Skeletal muscle cell (primary cell): ENCODE data around the gene SPDYE3.
"Not testable (repeated sequence)": the region's sequence is repeated elsewhere in the genome, so short reads cannot be mapped to it uniquely, and the experiment has no call there.

Experiments used
- DNase-seq: peaks from one replicate; pipeline ENCODE4 v3.0.0-alpha.2; 2010; ENCODE audit warnings: low read depth
- H3K4me3 ChIP-seq: 2 replicates; pipeline ENCODE4 v1.5.1; 2011; ENCODE audit warnings: low read depth, mild to moderate bottlenecking, control low read depth, low read length, moderate library complexity

Gene SPDYE3, protein sequence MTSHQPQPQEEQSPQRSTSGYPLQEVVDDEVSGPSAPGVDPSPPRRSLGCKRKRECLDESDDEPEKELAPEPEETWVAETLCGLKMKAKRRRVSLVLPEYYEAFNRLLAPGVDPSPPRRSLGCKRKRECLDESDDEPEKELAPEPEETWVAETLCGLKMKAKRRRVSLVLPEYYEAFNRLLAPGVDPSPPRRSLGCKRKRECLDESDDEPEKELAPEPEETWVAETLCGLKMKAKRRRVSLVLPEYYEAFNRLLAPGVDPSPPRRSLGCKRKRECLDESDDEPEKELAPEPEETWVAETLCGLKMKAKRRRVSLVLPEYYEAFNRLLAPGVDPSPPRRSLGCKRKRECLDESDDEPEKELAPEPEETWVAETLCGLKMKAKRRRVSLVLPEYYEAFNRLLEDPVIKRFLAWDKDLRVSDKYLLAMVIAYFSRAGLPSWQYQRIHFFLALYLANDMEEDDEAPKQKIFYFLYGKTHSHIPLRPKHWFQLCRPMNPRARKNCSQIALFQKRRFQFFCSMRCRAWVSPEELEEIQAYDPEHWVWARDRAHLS

DNA sequence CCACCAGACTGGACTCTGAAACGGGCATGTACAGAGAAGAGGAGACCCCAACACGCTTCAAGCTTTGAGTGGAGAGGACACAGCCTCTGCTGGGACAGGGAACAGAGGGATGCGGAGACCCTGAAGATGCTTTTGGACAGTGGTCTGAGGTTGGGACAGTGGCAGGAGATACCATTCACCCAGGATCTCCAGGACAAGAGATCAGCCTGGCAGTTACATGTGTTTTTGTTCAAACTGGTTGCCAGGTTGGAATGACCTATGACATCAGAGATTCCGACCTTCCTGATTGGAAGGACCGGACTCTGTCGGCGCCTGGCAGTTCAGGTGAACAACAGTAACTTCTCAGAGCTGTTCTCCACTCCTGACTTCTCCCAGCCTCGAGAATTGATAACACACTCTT lies at the start of gene SPDYE3:
Gene SPDYE3 (plus strand): TSS at position 301 of the 400 bp plus-strand sequence. CDS start 184 bp downstream, outside the sequence.
- H3K4me3 ChIP-seq: not testable (repeated sequence)

DNA sequence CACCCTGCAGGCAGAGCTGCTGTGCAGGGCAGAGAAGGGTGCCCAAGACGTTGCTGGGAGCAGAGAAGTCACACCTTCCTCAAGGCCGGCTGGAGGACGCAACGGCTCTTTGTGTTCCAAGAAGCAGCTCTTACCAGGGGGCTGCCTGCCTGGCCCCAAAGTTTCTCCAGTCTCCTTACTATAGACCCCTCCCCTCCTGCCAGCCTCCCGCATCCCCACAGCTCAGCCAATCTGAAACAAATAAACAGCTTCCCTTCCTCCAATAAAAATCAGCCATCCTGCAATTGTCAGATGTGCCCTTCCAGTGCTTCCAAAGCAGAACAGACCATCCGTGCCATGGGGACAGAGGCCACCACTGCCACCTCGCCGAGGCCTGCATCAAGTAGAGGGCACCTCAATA lies 47.5 kb upstream of the SPDYE3 start:
- not testable (repeated sequence) for DNase-seq, H3K4me3 ChIP-seq

More for the DNA sequence above, at the start of gene SPDYE3:
- DNase-seq: not testable (repeated sequence)

GRCh38 chr7:100262896-100263295 lies 44.6 kb upstream of the SPDYE3 start:
- not testable (repeated sequence) for H3K4me3 ChIP-seq, DNase-seq

GRCh38 chr7:100264223-100264622 lies 43.3 kb upstream of the SPDYE3 start:
- H3K4me3 ChIP-seq, DNase-seq: not testable (repeated sequence)

- H3K4me3 ChIP-seq, DNase-seq: not testable (repeated sequence)
These were observed 42.8 kb upstream of the SPDYE3 start for GRCh38 chr7:100264669-100265165.

DNA sequence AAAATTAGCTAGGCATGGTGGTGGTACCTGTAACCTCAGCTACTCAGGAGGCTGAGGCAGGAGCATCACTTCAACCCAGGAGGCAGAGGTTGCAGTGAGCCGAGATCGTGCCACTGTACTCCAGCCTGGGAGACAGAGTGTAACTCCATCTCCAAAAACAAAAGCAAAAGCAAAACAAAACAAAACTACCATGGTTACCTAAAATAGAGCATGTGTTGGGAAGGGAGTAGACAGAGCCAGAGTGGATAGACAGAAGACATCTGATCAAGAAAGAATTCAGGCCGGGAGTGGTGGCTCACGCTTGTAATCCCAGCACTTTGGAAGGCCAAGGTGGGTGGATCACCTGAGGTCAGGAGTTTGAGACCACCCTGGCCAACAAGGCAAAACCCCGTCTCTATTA lies 41.7 kb upstream of the SPDYE3 start:
- not testable (repeated sequence) for H3K4me3 ChIP-seq, DNase-seq

GRCh38 chr7:100266576-100267354 lies 40.7 kb upstream of the SPDYE3 start:
- DNase-seq: no peak
- no peak overlapping the region for H3K4me3 ChIP-seq

- DNase-seq: no peak
- no peak overlapping the region for H3K4me3 ChIP-seq
These were observed 39.9 kb upstream of the SPDYE3 start for GRCh38 chr7:100267648-100268047.

GRCh38 chr7:100268882-100269281 lies 38.6 kb upstream of the SPDYE3 start:
- H3K4me3 ChIP-seq, DNase-seq: not testable (repeated sequence)

DNA sequence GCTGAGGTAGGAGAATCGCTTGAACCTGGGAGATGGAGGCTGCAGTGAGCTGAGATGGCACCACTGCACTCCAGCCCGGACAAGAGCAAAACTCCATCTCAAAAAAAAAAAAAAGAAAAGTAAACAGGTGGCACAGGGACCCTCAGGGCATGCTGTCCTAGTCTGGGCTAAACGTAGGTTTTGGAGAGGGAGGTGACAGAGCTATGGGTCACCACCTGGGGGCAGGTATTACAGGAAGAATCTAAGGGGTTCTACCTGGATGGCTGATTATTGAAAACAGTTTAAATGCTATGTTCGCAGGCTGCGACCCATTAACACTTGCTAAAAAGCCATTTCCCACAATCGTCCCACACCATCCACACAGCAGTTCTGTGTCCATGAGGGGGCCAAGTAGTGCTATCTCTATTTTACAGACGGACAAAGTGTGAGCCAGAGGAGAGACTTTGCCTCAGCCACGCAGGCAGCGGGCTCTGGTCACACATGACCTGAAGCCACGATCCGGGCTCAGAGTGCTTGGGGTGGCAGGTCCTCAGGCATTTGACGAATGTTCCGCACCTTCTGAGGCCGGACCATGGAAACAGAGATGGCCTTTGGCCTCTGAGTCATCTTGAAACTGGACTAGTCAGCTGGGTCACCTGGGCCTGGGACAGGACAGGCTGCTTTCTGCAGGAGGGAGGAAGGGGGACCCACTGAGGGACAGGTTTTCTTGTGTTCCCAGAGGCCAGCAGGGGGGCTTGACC lies 38.0 kb upstream of the SPDYE3 start:
- H3K4me3 ChIP-seq, DNase-seq: not testable (repeated sequence)

GRCh38 chr7:100270046-100270918 lies 37.2 kb upstream of the SPDYE3 start:
- H3K4me3 ChIP-seq, DNase-seq: not testable (repeated sequence)

GRCh38 chr7:100270941-100271593 lies 36.4 kb upstream of the SPDYE3 start:
- DNase-seq: not testable (repeated sequence)
- peak overlapping the region; percentile 57 for H3K4me3 ChIP-seq

DNA sequence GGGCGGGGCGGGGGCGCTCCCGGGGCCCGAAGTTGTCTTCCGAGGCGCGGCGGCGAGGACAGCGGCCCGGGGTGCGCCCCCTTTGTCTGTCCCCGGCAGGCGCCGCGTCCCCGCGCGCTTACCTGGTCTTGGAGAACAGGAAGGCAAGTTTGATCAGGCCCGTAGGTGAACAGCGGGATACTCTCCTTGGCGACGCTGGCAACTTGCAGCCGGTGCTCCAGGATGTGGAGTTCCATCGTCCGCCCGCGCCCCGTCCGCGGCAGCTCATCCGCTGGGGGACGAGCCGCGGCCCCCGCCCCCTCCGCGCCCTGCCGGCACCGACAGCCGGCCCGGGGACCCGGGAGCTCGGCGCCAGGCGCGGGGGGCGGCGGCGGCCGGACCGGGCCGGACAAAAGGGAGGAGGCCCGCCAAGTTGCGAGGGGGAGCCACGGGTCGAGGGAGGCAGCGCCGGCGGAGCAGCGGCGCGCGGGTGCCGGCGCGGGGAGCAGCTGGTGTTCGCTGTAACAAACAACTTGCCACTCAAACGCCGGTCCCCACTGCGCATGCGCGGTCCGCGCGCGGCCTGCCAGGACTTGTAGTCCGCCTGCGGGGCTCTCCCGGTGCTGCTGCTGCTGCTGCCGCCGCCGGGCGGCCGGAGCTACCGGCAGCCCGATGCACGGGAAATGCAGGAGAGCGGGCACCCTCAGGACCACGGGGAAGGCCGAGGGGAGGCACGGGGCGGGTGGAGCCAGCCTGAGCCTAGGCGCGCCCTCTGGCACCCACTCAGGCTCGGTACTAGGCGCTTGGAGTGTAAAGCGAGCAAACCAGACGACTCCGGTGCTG lies 35.6 kb upstream of the SPDYE3 start:
- H3K4me3 ChIP-seq: peak overlapping the region; percentile 57
- DNase-seq: peak; percentile 76

DNA sequence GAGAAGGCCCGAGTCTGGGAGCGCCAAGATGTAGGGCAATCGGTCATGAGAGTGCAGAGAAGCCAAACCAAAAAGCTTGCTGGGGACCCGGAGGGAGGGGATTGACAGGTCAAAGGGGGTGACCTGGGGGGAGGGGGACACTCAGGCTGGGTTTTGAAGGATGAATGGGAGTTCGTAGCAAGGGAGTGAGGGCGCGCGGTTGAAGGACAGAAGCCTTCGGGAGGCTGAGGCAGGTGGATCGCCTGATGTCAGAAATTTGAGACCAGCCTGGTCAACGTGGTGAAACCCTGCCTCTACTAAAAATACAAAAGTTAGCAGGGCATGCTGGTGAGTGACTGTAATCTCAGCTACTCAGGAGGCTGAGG lies 35.0 kb upstream of the SPDYE3 start:
- DNase-seq: not testable (repeated sequence)
- peak overlapping the region; percentile 57 for H3K4me3 ChIP-seq

- H3K4me3 ChIP-seq: no peak overlapping the region
These were observed 32.4 kb upstream of the SPDYE3 start for GRCh38 chr7:100275120-100275519.

GRCh38 chr7:100276126-100276525 lies 31.4 kb upstream of the SPDYE3 start:
- H3K4me3 ChIP-seq: not testable (repeated sequence)

More at GRCh38 chr7:100275120-100275519, 32.4 kb upstream of the SPDYE3 start:
- DNase-seq: no peak

GRCh38 chr7:100282069-100282608 lies 25.4 kb upstream of the SPDYE3 start:
- H3K4me3 ChIP-seq, DNase-seq: not testable (repeated sequence)

More at GRCh38 chr7:100276126-100276525, 31.4 kb upstream of the SPDYE3 start:
- DNase-seq: not testable (repeated sequence)
